GM19351 (cell line): ENCODE data around the gene PADI1.
"Not testable (repeated sequence)": the region's sequence is repeated elsewhere in the genome, so short reads cannot be mapped to it uniquely, and the experiment has no call there.

Experiments
- ATAC-seq: cut with Tn5 transposase; IDR thresholded peaks from one replicate; pipeline ENCODE4 v1.9.1; 2021; ENCODE audit warnings: mild to moderate bottlenecking, moderate library complexity; ENCODE audit not compliant: unreplicated experiment

The PADI1 gene

GRCh38 chr1:17239420-17239819 lies 34.5 kb downstream of the PADI1 start:
- ATAC-seq: no peak

DNA sequence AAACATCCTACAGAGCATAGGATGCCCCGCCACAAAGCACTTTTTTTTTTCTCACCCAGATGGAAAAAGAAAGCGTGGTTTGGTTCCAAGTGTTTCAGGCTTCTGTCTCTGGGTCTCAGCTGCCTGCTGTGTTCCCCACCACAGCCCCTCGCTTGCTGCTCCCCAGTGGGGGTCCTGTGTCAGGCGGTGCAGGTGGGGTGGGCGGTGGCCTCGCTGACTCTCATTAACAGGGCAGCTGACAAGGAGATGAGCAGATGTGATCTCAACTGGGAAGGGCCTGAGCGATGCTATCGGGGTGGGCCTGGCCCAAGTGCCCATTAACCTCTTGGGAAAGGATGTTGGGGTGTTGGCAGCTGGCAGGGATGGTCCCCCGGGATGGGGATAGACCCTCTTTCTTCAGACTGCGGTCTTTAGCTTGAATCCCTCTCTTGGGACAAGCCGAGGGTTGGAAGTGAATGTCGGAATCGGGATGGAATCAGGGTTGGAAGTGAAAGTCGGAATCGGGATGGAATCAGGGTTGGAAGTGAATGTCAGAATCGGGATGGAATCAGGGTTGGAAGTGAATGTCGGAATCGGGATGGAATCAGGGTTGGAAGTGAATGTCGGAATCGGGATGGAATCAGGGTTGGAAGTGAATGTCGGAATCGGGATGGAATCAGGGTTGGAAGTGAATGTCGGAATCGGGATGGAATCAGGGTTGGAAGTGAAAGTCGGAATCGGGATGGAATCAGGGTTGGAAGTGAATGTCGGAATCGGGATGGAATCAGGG lies 36.3 kb downstream of the PADI1 start:
- not testable (repeated sequence) for ATAC-seq

GRCh38 chr1:17241780-17242074 lies 36.8 kb downstream of the PADI1 start:
- ATAC-seq: not testable (repeated sequence)

DNA sequence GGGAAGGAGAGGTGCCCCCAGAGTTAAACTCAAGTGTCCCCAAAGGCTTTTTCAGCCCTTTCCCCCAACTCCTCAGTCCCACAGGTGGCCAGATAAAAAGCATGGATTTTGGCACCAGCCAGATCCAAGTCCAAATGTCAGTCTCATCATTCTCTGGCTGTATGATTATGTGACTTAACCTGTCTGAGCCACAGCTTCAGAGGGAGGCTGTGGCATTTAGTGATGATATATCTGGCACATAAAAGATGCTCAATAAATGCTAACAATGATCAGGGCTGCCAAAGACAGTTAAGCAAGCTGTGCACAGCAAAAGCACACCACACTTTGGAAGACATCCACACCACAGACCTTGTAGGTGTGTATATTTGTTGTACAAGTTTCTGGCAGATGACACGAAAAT lies 38.3 kb downstream of the PADI1 start:
- ATAC-seq: no peak

- ATAC-seq: no peak
Measured at GRCh38 chr1:17244821-17245740, 40.2 kb downstream of the PADI1 start.

DNA sequence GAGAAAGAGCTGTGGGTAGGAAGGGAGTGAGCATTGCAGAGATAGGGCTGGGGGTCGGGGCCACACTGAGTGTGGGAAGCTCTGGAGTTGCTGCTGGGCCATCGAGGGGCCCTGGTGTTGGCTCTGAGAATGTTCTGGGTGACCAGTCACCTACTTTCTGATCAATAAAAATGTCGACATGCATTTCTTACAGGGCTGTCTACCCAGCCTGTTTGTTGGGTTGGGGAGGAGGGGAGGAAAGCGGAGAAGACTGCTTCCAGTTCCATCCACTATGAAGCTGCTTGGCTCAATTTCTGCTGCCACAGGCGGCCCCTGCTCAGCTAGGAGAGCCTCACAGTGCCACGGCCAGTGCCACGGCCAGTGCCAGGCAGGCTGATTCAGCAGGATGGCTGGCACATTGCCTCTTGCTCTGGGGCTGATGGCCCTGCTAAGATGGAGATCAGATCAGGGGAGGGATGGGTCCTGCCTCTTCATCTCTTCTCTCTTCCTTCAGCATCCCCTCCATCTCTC lies 40.9 kb downstream of the PADI1 start:
- no peak for ATAC-seq

- no peak for ATAC-seq
Measured at GRCh38 chr1:17246971-17247370, 42.0 kb downstream of the PADI1 start.

- no peak for ATAC-seq
Measured at GRCh38 chr1:17248781-17249180, 43.9 kb downstream of the PADI1 start, which contains the start of gene PADI3. PADI3 (plus strand) TSS chr1:17249098; CDS start chr1:17249138, 40 bp downstream.

GRCh38 chr1:17250601-17251000 lies 45.7 kb downstream of the PADI1 start:
- no peak for ATAC-seq

- ATAC-seq: no peak
Measured at GRCh38 chr1:17251246-17251645, 46.3 kb downstream of the PADI1 start.

GRCh38 chr1:17251701-17252376 lies 46.9 kb downstream of the PADI1 start:
- ATAC-seq: no peak

DNA sequence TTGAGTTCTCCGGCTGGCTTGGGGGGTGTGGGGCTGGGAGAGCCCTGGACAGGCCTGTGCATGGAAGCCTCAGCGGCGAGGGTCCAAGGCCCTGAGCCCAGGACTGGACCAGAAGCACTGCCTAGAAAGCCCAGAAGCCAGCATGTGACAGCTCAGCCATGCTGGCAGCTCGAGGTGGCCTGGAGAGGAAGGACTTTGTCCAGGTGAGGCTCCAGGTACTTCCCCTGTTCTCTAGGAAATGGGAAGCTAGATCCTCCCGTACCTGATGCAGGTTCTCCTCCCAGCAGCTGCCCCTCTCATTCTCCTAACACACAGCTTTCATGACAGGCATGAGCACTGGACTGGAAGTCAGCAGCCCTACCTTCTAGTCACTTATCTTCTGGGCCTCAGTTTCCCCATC lies 50.4 kb downstream of the PADI1 start:
- ATAC-seq: no peak

DNA sequence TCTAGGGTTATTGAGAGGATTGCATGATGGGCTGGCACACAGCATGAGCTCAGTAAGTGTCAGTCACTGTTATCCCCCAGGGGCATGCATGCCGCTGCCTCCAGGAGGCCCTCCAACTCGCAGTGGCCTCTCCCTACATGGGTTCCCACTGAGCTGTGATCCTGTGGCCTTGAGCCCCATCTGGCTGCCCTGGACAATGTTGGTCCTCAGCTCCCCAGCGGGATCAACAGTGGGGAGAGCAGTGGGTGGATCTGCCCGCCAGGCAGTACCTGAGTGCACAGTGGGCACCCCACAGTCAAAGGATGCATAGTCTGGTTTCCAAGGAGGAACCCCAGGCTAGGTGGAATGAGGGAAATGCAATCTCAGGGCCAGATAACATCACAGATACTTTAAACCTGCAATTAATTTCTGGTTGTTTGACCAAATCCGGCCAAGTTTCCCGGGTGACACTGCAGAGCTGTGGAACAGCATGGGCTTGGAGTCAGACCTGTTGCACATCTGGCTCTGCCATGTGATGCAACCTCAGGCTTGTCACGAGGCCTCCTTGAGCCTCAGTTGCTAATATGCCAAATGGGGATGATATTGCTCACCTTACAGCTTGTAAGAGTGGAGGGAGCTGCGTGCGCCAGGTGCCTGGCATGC lies 53.3 kb downstream of the PADI1 start:
- ATAC-seq: no peak

GRCh38 chr1:17258758-17259130 lies 53.8 kb downstream of the PADI1 start:
- ATAC-seq: no peak

DNA sequence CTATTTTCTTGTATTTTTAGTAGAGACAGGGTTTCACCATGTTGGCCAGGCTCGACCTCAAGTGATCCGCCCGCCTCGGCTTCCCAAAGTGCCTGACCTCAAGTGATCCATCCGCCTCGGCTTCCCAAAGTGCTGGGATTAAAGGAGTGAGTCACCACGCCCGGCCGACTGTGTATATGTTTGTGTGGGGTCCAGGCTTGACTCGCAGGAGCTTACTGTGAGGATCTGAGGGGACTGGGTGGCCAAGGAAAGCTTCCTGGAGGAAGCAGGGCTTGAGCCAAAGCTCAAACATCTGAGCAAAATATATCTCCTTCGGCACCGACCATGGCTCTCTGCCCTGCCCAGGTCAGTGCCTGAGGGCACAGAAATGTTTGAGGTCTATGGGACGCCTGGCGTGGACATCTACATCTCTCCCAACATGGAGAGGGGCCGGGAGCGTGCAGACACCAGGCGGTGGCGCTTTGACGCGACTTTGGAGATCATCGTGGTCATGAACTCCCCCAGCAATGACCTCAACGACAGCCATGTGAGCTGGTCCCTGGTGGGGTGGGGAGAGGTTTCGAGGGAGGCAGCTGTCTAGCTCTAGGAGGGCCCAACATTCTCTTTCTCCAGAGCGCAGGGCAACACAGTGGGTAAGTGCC lies 54.4 kb downstream of the PADI1 start:
- ATAC-seq: no peak

DNA sequence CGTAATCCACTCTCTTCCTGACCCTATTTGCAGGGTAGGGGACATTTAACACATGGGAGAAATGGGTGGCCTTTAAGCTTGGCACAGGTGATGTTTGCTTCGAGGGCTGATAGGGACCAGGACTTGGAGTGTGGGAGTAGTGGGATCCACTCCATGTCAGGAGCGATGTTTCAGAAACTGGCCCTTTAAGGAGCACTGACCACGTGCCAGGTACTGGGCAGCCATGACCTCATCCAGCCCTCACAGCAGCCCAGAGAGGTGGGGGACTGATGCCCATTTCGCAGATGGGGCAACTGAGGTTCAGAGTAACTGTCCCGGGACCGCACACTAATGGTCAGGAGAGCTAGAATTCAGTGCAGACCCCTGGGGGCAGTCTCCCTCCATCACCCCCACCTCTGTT lies 55.3 kb downstream of the PADI1 start:
- no peak for ATAC-seq

GRCh38 chr1:17260738-17261137 lies 55.8 kb downstream of the PADI1 start:
- ATAC-seq: no peak

DNA sequence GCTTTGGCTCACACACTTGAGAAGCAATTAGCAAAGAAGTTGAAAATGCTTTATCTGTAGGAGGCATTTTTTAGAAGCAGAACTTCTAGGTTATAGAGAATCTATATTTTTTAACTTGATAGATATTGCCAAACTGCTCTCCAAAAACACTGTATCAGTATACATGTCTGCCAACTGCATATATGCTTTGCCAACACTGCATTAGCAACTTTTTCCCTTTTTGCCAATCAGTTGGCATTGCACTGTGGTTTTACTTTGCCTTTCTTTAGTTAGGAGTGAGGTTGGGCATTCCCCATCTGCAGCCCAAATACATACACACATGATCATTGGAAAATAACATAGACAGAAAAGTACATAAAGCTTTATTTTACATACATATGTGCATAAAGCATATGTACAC lies 59.0 kb downstream of the PADI1 start:
- ATAC-seq: no peak

DNA sequence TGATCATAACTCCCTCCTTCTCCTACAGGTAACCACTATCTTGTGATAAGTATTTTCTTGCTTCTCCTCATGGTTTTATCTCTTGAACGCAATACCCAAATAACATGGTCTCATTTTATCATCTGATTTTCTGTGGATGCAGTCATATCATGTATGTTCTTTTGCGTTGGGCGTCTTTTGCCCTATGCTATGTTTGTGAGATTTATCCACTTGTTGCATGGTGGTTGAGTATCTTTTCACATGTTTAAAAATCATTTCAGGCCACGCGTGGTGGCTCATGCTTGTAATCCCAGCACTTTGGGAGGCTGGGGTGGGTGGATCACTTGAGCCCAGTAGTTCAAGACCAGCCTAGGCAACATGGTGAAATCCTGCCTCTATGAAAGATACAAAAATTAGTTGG lies 59.5 kb downstream of the PADI1 start:
- no peak for ATAC-seq

DNA sequence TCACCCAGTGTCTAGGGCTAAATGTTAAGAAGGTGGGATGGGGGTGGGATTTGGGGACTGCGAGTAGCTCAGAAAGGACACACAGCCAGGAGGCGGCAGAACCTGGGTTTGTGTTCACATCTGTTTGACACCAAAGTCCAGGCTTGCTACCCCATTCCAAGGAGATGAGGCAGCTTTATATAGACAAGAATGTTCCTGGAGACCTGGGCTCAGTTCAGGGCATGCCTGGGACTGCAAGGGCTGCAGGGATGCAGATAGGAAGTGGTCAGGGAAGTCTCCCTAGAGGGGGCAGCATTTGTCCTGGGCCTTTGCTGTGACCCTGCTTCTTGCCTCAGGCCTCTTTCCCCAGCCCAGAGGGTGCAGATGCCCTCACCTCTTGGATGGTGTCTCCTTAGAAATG lies 60.2 kb downstream of the PADI1 start:
- no peak for ATAC-seq
